GM12878 (cell line): ENCODE data around the gene ZNF79. TPM values are rescaled to one million over a fixed set of nuclear protein-coding genes. Genes with fewer than 3 reads are reported as not detected.

Source experiments
- ATAC-seq: fragments of 200-7000 bp; cut with Tn5 transposase; 3 replicates; pipeline ENCODE4 v1.9.1; 2020; ENCODE audit warnings: mild to moderate bottlenecking, moderate library complexity
- BruUV-seq: library from RNA; stranded (reverse); fragments of 400-500 nt; replicated peaks from 2 replicates; lab custom pipeline; 2021; lab: Mats Ljungman, UMichigan
- CTCF ChIA-PET: fragments of 300-600 bp; sonication (Branson Sonifier 250); formaldehyde crosslinking; extraction: SDS; loops from one replicate; lab custom pipeline; 2021; ENCODE audit warnings: inconsistent platforms; lab: Yijun Ruan, JAX
- POLR2A ChIA-PET: fragments of 350-600 bp; formaldehyde crosslinking; extraction: SDS; loops from one replicate; lab custom pipeline; 2021; ENCODE audit warnings: inconsistent platforms; lab: Charles Lee
- RAD21 ChIA-PET: fragments of 300-600 bp; sonication (Branson Sonifier 250); formaldehyde crosslinking; loops from one replicate; lab custom pipeline; 2023; ENCODE audit warnings: antibody characterized with exemption; ENCODE audit not compliant: unreplicated experiment; lab: Charles Lee
- SMC1A ChIA-PET: fragments of 300-600 bp; sonication (Branson Sonifier 250); formaldehyde crosslinking; loops from one replicate; lab custom pipeline; 2023; ENCODE audit not compliant: unreplicated experiment, uncharacterized antibody; lab: Charles Lee
- DNase-seq: peaks from one replicate; pipeline ENCODE4 v3.0.0-alpha.2; 2011; ENCODE audit warnings: low read depth, low spot score
- FAIRE-seq: peaks from 3 replicates; lab custom pipeline; 2011; peaks lifted over from hg19 to GRCh38; lab: Jason Lieb, UNC
- H2AFZ ChIP-seq: 2 replicates; pipeline ENCODE4 v1.6.0; 2011; ENCODE audit warnings: low read depth, low read length, control low read depth; ENCODE audit not compliant: control insufficient read depth
- H3K27ac ChIP-seq: 2 replicates; pipeline ENCODE4 v1.5.1; 2011; ENCODE audit warnings: control low read depth; ENCODE audit not compliant: control insufficient read depth, insufficient read depth
- H3K27me3 ChIP-seq, 2 experiments: replicated peaks in 1 of 2; 2 replicates each; pipeline versions ENCODE4 v1.6.0 to v1.6.1; 2011; ENCODE audit warnings: low read length in 1 of 2; ENCODE audit not compliant: control insufficient read depth in 2 of 2, insufficient read depth in 2 of 2
- H3K36me3 ChIP-seq, 2 experiments: 2 replicates each; pipeline ENCODE4 v1.5.1; 2011; ENCODE audit warnings: low read length in 1 of 2; ENCODE audit not compliant: control insufficient read depth in 2 of 2, insufficient read depth in 2 of 2
- H3K4me1 ChIP-seq: 2 replicates; pipeline ENCODE4 v1.6.1; 2011; ENCODE audit warnings: mild to moderate bottlenecking, low read length, moderate library complexity, mixed read lengths; ENCODE audit not compliant: control insufficient read depth, insufficient read depth
- H3K4me2 ChIP-seq: 2 replicates; pipeline ENCODE4 v1.6.0; 2011; ENCODE audit warnings: control low read depth; ENCODE audit not compliant: control insufficient read depth, insufficient read depth
- H3K4me3 ChIP-seq: fragments of 200-600 bp; sonication (generic); 2 replicates; pipeline ENCODE4 v1.5.1; 2016
- H3K79me2 ChIP-seq: 2 replicates; pipeline ENCODE4 v1.6.0; 2011; ENCODE audit warnings: low read length; ENCODE audit not compliant: control insufficient read depth, insufficient read depth
- H3K9ac ChIP-seq: 2 replicates; pipeline ENCODE4 v1.8.0; 2011; ENCODE audit warnings: low read length, control low read depth, mixed read lengths; ENCODE audit not compliant: control insufficient read depth, insufficient read depth
- H3K9me3 ChIP-seq: replicated peaks from 3 replicates; pipeline ENCODE4 v1.5.1; 2011; ENCODE audit warnings: mild to moderate bottlenecking, low read length; ENCODE audit not compliant: control insufficient read depth, insufficient read depth
- H4K20me1 ChIP-seq: 2 replicates; pipeline ENCODE4 v1.6.0; 2011; ENCODE audit not compliant: control insufficient read depth, insufficient read depth
- E2F4 ChIP-seq: IDR thresholded peaks from 2 replicates; pipeline ENCODE4 v1.6.1; 2012; ENCODE audit warnings: low read depth, low read length, improper control_type of control experiment
- ETV6 ChIP-seq, 2 experiments: fragments of 450-650 bp in 1 of 2; IDR thresholded peaks in 1 of 2; conservative IDR thresholded peaks in 1 of 2; 2 replicates each; pipeline ENCODE4 v1.6.1; 2014; ENCODE audit warnings: antibody characterized with exemption in 1 of 2, borderline replicate concordance in 1 of 2, low read depth in 1 of 2, mild to moderate bottlenecking in 1 of 2, moderate library complexity in 1 of 2
- FOS ChIP-seq: IDR thresholded peaks from 3 replicates; pipeline ENCODE4 v1.6.1; 2011; ENCODE audit warnings: borderline replicate concordance; ENCODE audit not compliant: insufficient read length; ENCODE audit errors: extremely low read depth
- IKZF2 ChIP-seq, 2 experiments: fragments of 450-650 bp; IDR thresholded peaks; 2 replicates each; pipeline ENCODE4 v1.6.1; 2017; ENCODE audit warnings: mild to moderate bottlenecking in 2 of 2, moderate library complexity in 2 of 2
- IRF3 ChIP-seq: fragments of 450-650 bp; IDR thresholded peaks from 2 replicates; pipeline ENCODE4 v1.6.1; 2014; ENCODE audit warnings: mild to moderate bottlenecking
- MTA2 ChIP-seq: fragments of 450-650 bp; IDR thresholded peaks from 2 replicates; pipeline ENCODE4 v1.6.1; 2016; ENCODE audit warnings: low read depth, mild to moderate bottlenecking, moderate library complexity
- POLR2AphosphoS2 ChIP-seq: IDR thresholded peaks from 2 replicates; pipeline ENCODE4 v1.6.1; 2011; ENCODE audit warnings: low read depth, mild to moderate bottlenecking, low read length, improper control_type of control experiment, moderate library complexity
- RAD51 ChIP-seq: fragments of 450-650 bp; IDR thresholded peaks from 2 replicates; pipeline ENCODE4 v1.6.1; 2016; ENCODE audit warnings: moderate library complexity, mild to moderate bottlenecking, inconsistent platforms
- SP1 ChIP-seq: IDR thresholded peaks from one replicate; pipeline ENCODE4 v1.6.1; 2011; ENCODE audit warnings: low read depth, low read length
- SPI1 ChIP-seq: IDR thresholded peaks from 2 replicates; pipeline ENCODE4 v1.6.1; 2011; ENCODE audit warnings: low read depth, mild to moderate bottlenecking, low read length, moderate library complexity, borderline replicate concordance; ENCODE audit not compliant: insufficient read depth
- ZSCAN29 ChIP-seq: fragments of 450-650 bp; IDR thresholded peaks from 2 replicates; pipeline ENCODE4 v1.6.1; 2017; ENCODE audit warnings: mild to moderate bottlenecking, moderate library complexity
- WGBS: methylation state at CpG from one replicate; pipeline ENCODE4 v1.1.6; 2016; ENCODE audit warnings: low lambda C conversion rate; ENCODE audit not compliant: insufficient replicate concordance, insufficient coverage; ENCODE audit errors: missing lambda C conversion rate; 5-methylcytosine and 5-hydroxymethylcytosine counted together
- in situ Hi-C: fragments of 300-500 bp; cut with MboI; formaldehyde crosslinking; loops from 9 replicates; pipeline ENCODE4 v1.14.3; 2018; ENCODE audit warnings: mixed read lengths
- intact Hi-C: fragments of 100-400 bp; cut with micrococcal nuclease; formaldehyde crosslinking; loops from one replicate; pipeline ENCODE4 v1.14.2; 2022; ENCODE audit not compliant: unreplicated experiment
- polyA plus RNA-seq, 11 experiments: library from polyadenylated mRNA; depleted of rRNA in 4 of 11; unstranded in 6 of 11; stranded (reverse) in 5 of 11; fragments of >200 nt; fragmentation: Nextera tagmentation in 4 of 11; fragmentation: Illumina TruSeq in 1 of 11; extraction: Ambion mirVana in 4 of 11; extraction: Trizol in 1 of 11; gene quantifications; 1 replicate in 1 of 11; 2 replicates in 10 of 11; pipeline versions ENCODE4 v1.2.1 to v1.2.3, GENCODE V29; 2011 to 2016; ENCODE audit warnings: inconsistent platforms in 2 of 11, missing spikeins in 2 of 11, low read depth in 1 of 11
- total RNA-seq, 4 experiments: library from RNA; depleted of rRNA in 3 of 4; stranded (reverse); fragments of >200 nt in 3 of 4; fragmentation: Illumina TruSeq in 1 of 4; extraction: Trizol in 1 of 4; gene quantifications; 2 replicates each; pipeline versions ENCODE4 v1.2.1 to v1.2.3, GENCODE V29; 2013 to 2021
- TF ChIP-seq, protein P1 (sequence below): fragments of 450-650 bp; conservative IDR thresholded peaks from 2 replicates; pipeline ENCODE4 v1.6.1; 2017; ENCODE audit warnings: mild to moderate bottlenecking, moderate library complexity
- TF ChIP-seq, protein P2 (sequence below): fragments of 450-650 bp; IDR thresholded peaks from 2 replicates; pipeline ENCODE4 v1.6.1; 2018; ENCODE audit warnings: mild to moderate bottlenecking, low read depth, moderate library complexity; ENCODE audit not compliant: partially characterized antibody
- TF ChIP-seq, protein P3 (sequence below): fragments of 450-650 bp; formaldehyde crosslinking; IDR thresholded peaks from 2 replicates; pipeline ENCODE4 v1.4.0; 2022; ENCODE audit warnings: mild to moderate bottlenecking, moderate library complexity

The ZNF79 gene
- total and polyA plus RNA-seq, 10 of the 15 experiments (the other 5 are each of a cell fraction or from before 2014, with no cell fraction given) = 1.8 to 14.1 (median 11.7) TPM

DNA sequence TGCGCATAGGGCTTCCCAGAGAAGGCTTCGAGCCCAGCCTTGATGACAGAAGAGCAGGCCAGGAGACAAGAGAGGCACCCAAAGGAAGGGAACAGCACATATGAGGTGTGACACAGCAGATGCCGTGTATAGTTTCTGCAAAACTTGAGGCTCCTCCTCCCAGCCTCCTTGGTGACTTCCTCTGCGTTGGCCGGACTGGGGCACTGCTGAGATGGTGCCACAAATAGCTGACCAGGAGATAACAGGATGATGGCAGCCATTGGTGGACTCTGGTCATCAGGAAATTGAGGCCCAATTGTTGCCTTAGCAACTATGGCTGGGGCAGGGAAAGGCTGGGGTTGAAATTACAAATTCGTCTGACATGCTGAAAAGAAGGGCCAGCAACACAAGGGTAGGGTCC is 4.8 kb upstream of the ZNF79 start:
- ATAC-seq (no peak), DNase-seq (no peak), FAIRE-seq (no peak)
- peaks cover 10% of the 10 kb centered on the region for H3K4me1 ChIP-seq
- H3K4me3 ChIP-seq = no peak overlapping the region
- WGBS = 90% methylated on average over 6 of the region's 6 CpGs
- H4K20me1 ChIP-seq = no peaks in the 10 kb centered on the region
- POLR2A ChIA-PET = no interaction called here
- no TSS peak for BruUV-seq
- H3K36me3 ChIP-seq = no peaks in the 10 kb centered on the region
- no peak overlapping the region for H3K9ac ChIP-seq
- intact Hi-C loops = no loop called here
- CTCF ChIA-PET = no interaction called here
- no peak overlapping the region for H3K27ac ChIP-seq
- no peak overlapping the region for H3K4me2 ChIP-seq
- no peaks in the 10 kb centered on the region for H3K27me3 ChIP-seq
- in situ Hi-C loops = no loop called here
- RAD21 ChIA-PET = no interaction called here
- H3K9me3 ChIP-seq = no peaks in the 10 kb centered on the region
- peaks cover 19% of the 10 kb centered on the region for H3K79me2 ChIP-seq
- SMC1A ChIA-PET = no interaction called here
- H2AFZ ChIP-seq = no peak overlapping the region
- TF ChIP-seq, protein P1, sequence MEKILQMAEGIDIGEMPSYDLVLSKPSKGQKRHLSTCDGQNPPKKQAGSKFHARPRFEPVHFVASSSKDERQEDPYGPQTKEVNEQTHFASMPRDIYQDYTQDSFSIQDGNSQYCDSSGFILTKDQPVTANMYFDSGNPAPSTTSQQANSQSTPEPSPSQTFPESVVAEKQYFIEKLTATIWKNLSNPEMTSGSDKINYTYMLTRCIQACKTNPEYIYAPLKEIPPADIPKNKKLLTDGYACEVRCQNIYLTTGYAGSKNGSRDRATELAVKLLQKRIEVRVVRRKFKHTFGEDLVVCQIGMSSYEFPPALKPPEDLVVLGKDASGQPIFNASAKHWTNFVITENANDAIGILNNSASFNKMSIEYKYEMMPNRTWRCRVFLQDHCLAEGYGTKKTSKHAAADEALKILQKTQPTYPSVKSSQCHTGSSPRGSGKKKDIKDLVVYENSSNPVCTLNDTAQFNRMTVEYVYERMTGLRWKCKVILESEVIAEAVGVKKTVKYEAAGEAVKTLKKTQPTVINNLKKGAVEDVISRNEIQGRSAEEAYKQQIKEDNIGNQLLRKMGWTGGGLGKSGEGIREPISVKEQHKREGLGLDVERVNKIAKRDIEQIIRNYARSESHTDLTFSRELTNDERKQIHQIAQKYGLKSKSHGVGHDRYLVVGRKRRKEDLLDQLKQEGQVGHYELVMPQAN = no peak
- TF ChIP-seq, protein P2, sequence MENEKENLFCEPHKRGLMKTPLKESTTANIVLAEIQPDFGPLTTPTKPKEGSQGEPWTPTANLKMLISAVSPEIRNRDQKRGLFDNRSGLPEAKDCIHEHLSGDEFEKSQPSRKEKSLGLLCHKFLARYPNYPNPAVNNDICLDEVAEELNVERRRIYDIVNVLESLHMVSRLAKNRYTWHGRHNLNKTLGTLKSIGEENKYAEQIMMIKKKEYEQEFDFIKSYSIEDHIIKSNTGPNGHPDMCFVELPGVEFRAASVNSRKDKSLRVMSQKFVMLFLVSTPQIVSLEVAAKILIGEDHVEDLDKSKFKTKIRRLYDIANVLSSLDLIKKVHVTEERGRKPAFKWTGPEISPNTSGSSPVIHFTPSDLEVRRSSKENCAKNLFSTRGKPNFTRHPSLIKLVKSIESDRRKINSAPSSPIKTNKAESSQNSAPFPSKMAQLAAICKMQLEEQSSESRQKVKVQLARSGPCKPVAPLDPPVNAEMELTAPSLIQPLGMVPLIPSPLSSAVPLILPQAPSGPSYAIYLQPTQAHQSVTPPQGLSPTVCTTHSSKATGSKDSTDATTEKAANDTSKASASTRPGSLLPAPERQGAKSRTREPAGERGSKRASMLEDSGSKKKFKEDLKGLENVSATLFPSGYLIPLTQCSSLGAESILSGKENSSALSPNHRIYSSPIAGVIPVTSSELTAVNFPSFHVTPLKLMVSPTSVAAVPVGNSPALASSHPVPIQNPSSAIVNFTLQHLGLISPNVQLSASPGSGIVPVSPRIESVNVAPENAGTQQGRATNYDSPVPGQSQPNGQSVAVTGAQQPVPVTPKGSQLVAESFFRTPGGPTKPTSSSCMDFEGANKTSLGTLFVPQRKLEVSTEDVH = no peak
- TF ChIP-seq, protein P3, sequence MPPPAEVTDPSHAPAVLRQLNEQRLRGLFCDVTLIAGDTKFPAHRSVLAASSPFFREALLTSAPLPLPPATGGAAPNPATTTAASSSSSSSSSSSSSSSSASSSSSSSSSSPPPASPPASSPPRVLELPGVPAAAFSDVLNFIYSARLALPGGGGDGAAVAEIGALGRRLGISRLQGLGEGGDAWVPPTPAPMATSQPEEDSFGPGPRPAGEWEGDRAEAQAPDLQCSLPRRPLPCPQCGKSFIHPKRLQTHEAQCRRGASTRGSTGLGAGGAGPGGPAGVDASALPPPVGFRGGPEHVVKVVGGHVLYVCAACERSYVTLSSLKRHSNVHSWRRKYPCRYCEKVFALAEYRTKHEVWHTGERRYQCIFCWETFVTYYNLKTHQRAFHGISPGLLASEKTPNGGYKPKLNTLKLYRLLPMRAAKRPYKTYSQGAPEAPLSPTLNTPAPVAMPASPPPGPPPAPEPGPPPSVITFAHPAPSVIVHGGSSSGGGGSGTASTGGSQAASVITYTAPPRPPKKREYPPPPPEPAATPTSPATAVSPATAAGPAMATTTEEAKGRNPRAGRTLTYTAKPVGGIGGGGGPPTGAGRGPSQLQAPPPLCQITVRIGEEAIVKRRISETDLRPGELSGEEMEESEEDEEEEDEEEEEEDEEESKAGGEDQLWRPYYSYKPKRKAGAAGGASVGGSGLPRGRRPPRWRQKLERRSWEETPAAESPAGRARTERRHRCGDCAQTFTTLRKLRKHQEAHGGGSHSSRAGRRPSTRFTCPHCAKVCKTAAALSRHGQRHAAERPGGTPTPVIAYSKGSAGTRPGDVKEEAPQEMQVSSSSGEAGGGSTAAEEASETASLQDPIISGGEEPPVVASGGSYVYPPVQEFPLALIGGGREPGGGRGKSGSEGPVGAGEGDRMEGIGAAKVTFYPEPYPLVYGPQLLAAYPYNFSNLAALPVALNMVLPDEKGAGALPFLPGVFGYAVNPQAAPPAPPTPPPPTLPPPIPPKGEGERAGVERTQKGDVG (CRISPR knock-in tag) = no peak
- TF ChIP-seq ZSCAN29 (no peak), MTA2 (no peak), POLR2AphosphoS2 (no peak), IRF3 (no peak), SPI1 (no peak), ETV6 (conservative IDR thresholded peaks at IDR 0.05 in 1 of 2, IDR thresholded peaks at IDR 0.05 in 1 of 2; ENCODE audit: borderline replicate concordance in 1 of 2, low read depth in 1 of 2) (no peak), IKZF2 (IDR thresholded peaks at IDR 0.05) (no peak), SP1 (no peak), FOS (no peak), E2F4 (no peak), RAD51 (no peak)
